NT2/D1 (cell line): ENCODE results near the gene TMCO4.

ENCODE experiments used
- SUZ12 ChIP-seq: IDR thresholded peaks from 2 replicates; pipeline ENCODE4 v1.6.1; 2011; ENCODE audit not compliant: insufficient read length, insufficient read depth; ENCODE audit errors: extremely low read depth
- YY1 ChIP-seq: IDR thresholded peaks from 2 replicates; pipeline ENCODE4 v1.6.1; 2011; ENCODE audit not compliant: insufficient read length, insufficient read depth

DNA sequence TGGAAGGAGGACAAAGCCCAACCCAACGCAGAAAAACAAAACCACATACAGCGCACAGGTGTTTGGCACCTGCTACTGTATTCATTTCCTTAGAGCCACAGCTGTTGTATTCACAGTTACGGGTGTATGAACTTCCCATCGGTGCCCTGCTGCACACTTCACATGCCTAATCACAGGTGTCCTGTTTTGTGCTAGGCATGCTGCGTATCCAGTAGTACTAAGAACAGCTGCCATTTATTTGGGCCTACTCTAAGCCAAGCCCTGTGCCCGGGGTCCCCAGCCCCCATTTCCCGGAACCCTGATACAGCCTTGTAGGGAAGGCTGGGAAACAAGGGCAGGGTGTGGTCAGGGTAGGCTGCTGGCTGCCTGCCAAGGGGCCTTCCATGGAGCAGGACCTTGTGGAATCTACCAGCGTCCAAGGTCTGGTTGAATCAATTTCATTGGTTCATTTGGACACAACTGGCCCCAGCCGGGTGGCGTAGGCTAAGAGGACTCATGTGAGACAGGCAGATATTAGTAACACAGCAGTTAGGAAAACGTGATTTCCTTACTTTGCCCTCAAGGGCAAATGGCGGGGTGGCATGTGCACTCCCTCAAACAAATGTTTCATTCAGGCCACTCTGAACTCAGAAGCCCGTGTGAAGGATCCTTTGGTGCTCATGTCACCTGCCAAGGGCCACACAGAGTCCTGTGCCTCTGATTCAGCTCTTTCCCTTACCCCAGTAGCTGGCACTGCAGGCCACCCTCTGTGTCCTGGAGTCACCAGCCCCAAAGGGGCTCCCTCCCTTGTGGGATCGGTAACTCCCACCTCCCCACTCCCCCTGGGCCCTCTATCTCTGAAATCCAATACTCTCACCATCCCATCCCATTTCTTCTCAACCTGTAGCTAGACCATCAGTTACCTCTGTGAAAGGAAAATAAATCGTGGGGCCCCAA lies 16.4 kb upstream of the TMCO4 start:
- no peak for TF ChIP-seq YY1
- no peak for TF ChIP-seq SUZ12
